HG02981 (cell line): ENCODE data around the gene ARHGEF7.

Source experiments
- ATAC-seq: cut with Tn5 transposase; IDR thresholded peaks from one replicate; pipeline ENCODE4 v1.9.1; 2021; ENCODE audit warnings: mild to moderate bottlenecking, moderate library complexity; ENCODE audit not compliant: unreplicated experiment

Gene ARHGEF7

DNA sequence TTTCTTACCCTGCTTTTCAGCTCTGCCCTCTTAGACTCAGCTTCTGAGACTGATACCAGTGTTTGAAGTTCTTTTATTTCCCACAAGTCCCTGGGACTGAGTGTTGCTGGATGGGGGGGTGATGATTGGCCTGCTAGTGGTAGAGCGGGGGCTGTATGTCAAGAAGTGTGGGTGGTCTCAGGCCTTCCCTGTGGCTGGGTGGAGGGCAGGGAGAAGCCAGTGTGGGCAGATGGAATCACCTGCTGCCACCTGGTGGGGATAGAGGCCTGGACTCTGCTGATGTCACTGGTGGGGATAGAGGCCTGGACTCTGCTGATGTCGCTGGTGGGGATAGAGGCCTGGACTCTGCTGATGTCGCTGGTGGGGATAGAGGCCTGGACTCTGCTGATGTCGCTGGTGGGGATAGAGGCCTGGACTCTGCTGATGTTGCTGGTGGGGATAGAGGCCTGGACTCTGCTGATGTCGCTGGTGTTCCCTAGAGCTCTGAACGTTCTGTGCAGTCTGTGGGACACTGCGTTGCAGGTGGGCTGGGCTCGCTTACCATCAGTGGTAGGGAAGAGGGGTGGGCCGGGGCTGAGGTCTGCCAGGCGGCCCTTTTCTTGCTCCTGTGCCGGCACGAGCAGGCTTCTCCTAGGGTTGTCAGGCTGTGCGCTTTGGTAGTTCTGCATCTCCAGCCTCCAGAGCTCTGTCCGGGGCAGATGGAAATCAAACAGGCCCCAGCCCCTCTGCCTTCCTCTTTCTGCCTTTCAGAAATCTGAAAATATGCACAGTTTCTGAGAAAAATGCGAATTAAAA lies 101.3 kb downstream of the ARHGEF7 start:
- ATAC-seq = no peak

DNA sequence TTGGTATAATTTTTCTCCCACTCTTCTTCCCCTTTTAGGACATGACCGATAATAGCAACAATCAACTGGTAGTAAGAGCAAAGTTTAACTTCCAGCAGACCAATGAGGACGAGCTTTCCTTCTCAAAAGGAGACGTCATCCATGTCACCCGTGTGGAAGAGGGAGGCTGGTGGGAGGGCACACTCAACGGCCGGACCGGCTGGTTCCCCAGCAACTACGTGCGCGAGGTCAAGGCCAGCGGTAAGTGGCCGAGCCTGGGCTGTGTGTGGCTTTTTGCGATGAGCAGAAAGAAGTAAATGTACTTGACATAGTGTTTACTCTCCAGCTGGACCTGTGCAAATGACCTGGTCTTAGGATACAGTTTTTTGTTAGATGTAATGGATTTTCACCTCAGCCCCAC lies 102.5 kb downstream of the ARHGEF7 start:
- no peak for ATAC-seq

DNA sequence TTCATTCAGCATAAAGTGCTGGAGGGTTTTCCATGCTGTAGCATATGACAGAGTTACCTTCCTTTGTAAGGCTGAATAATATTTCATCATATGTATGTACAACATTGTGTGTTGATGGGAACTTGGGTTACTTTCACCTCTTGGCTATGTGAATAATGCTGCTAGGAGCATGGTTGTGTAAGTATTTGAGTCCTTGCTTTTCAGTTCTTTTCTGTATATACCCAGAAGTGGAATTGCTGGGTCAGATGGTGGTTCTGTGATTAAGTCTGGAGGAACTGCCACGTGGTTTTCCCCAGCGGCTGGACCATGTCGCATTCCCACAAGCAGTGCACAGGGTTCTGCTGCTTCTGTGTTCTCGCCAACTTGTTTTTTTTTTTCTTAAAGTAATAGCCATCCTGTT lies 104.2 kb downstream of the ARHGEF7 start:
- no peak for ATAC-seq

DNA sequence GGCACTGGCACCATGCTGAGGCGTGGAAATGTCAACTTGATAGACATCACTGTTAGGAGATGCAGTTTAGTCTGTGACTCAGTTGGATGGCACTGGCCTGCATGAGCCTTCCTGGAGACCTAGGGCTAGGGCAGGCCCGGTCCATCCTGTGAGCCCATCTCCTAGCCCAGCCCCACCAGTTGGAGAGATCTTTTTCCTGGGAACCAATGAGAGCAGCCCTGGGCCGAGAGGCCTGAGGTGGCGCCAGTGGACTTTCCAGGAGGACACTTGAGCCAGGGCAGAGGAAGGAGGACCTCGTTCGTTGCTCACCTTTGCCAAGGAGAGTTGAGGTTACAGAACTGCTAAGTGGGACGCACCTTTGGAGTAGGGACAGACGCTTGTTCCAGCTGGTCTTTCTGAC lies 104.8 kb downstream of the ARHGEF7 start:
- ATAC-seq = no peak

- no peak for ATAC-seq
These were observed 110.1 kb downstream of the ARHGEF7 start for GRCh38 chr13:111225166-111225565.

DNA sequence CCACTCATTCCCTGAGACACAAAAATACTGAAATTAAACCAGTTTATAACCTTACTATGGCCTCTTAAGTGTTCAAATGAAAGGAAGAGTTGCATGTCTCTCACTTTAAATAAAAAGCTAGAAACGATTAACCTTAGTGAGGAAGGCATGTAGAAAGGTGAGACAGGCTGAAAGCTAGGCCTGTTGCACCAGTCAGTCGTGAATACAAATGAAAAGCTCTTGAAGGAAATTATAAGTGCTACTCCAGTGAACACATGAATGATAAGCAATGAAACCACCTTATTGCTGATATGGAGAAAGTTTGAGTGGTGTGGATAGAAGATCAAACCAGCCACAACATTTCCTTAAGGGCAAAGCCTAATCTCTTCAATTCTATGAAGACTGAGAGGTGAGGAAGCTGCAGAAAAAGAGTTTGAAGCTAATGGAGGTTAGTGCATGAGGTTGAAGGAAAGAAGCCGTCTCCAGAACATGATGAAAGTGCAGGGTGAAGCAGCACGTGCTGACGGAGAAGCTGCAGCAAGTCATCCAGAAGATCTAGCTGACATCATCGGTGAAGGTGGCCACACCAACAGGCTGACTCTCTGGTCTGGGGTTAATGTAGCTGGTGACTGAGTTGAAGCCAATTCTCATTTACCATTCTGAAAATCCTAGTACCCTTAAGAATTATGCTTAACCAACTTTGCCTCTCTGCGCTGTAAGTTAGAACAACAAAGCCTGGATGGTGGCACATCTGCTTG lies 110.9 kb downstream of the ARHGEF7 start:
- ATAC-seq = no peak

- ATAC-seq = no peak
These were observed 112.3 kb downstream of the ARHGEF7 start for GRCh38 chr13:111227405-111227804.

DNA sequence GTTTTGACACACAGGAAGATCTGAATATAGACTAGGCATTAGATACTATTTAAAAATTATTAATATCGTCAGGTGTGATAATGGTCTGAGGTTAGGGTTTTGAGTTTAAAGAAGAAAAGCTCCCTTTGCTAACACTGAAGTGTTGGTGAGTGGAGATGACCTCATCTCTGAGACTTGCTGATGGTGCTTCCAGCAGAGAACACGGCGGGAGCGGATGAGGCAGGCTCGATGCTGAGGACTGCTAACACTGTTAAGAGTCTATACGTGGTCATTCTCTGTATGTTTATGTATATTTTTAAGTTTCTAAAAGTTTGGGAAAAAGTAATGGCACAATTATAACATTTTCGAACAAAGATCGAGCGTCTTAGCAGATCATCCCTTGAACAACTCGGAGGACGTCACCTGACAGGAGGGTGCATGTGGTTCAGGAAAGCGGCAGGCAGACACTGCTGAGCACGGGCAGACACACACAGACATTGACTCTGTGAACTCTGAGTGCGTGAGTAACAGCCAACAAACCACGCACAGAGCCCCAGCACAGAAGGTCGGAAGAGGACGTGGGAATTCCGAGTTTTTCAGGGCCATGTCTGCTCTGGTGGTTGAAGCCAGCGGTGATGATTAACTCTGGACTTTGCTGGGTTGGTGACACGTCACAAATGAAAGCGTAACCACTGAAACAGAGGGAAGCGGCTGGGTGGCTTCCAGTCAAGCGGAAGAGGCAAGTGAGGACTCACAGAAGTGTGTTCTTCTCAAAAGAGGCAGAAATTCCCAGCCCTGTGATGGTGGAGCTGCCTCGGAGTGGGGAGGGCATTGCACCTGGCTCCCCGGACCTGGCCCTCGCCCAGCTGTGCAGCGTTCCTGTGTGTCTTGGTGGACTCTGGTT lies 113.4 kb downstream of the ARHGEF7 start:
- ATAC-seq = no peak

DNA sequence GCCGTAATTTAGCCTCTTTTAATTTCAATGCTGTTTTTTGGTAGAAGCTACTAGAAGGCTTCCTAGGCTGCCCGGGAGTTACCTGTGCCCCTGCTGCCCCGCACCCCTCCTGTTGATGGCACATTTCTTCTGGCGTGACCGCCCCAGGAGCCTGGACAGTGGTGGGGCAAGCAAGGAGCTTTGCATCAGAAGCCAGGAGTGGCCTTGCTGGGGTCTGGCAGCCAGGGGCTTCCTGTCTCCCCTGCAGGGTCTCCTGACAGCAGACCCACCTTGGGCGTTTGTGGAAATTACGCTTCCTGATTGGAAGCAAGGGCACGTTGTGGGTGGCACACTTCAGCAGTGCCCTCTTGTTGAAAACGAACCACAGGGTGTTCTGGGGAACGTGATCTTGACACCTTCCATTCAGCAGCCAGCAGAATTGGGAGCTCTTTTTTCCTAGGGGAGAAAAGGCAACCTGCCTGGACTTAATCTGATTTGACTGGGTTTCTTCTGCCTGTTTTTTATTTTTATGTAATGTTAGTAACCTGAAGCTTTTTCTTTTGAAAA lies 115.3 kb downstream of the ARHGEF7 start:
- no peak for ATAC-seq

DNA sequence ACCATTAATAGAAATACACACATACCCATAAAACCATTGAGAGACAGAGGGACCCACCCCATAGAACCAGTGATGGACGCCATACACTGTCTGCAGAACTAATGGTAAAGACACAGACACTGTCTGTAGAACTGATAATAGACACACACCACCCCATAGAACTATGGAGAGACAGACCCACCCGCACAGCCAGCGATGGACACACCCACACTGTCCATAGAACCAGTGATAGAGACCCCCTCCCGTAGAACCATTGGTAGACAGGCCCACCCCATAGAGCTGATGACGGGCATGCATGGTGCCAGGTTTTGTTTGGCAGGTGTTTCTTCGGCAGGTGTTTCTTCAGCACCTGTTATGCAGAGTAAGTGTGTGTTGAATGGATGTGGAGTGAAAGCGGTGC lies 117.1 kb downstream of the ARHGEF7 start:
- no peak for ATAC-seq

GRCh38 chr13:111233080-111233479 lies 118.0 kb downstream of the ARHGEF7 start:
- no peak for ATAC-seq

- no peak for ATAC-seq
These were observed 124.9 kb downstream of the ARHGEF7 start for GRCh38 chr13:111239764-111240670.

DNA sequence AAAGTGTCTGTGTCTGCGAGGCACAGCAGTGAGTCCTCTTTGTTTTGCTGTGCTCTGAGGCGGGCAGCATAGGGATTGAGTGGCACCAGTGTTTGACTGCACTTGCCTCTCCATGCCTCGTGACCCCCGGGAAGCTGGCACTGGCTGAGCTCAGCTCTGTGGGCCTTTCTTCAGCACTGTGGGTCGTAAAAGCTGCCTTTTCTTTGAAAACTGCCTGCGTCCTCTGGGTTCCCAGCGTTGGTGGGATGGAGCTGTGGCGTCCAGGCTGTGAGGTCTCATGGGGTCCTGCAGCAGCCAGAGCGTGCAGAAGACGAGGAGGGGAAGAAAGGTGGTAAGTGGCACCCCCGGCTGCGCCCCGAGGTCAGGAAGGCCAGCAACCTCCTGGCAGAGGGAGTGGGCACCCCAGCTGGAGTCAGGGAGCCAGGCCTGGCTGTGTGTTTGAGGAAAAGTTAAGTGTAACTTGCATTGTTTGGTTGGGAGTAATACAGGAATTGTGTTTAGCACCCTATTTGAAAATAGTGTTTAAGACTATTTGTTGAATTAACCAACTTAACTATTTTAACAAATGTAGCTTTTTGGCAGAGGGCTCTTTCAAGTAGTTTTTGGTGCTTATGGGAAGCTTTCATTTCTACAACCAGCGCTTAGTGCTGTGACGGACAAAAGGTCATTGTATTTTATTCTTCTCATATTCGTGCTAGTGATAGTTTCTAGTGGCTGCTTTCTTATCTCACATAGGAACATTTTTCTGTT lies 126.1 kb downstream of the ARHGEF7 start:
- ATAC-seq = no peak

DNA sequence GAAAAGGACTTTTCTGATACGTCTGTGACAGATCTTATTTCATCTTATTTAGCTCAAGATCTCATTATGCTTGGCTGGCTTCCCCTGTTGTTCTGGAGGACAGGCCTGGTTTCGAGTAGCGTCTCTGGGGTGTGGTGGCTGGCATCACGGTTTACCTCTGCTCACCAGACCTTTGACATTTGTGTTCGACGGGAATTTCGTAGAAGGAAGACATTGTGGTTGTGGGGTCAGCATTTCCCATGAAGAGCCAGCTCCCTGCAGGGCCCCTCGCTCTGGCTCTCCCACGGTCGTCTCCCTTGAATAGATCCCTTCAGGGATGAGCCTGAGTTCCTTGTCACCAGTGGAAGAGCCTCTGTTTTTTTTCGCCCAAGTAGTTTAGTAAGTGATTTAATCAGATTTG lies 126.8 kb downstream of the ARHGEF7 start:
- ATAC-seq = no peak

- no peak for ATAC-seq
These were observed 127.5 kb downstream of the ARHGEF7 start for GRCh38 chr13:111242585-111242984.

GRCh38 chr13:111243981-111244380 lies 128.9 kb downstream of the ARHGEF7 start:
- ATAC-seq = no peak

GRCh38 chr13:111245576-111246384 lies 130.7 kb downstream of the ARHGEF7 start:
- ATAC-seq = no peak

- no peak for ATAC-seq
These were observed 132.4 kb downstream of the ARHGEF7 start for GRCh38 chr13:111247552-111247951.

- no peak for ATAC-seq
These were observed 133.7 kb downstream of the ARHGEF7 start for GRCh38 chr13:111248822-111249221.
